ENCODE results near the gene SOSTDC1. TPM values are rescaled to one million over a fixed set of nuclear protein-coding genes. Genes with fewer than 3 reads are reported as not detected.
A peak's percentile ranks its signal among the peaks of the same experiment; 100 is the strongest.

SOSTDC1 gene
- total RNA-seq, 1 donor: not detected

- H3K36me3 ChIP-seq (ENCODE audit: insufficient read depth, low read length): no peaks in the 10 kb centered on the region
- no peak overlapping the region for H3K27ac ChIP-seq (ENCODE audit: low read depth, low read length)
- H4K20me1 ChIP-seq (ENCODE audit: insufficient read depth, low read length): no peaks in the 10 kb centered on the region
- H3K4me1 ChIP-seq (ENCODE audit: insufficient read depth, low read length): peaks cover 21% of the 10 kb centered on the region
- no peaks in the 10 kb centered on the region for H3K27me3 ChIP-seq (ENCODE audit: insufficient read depth, low read length)
- no peak overlapping the region for H2AFZ ChIP-seq (ENCODE audit: low read length)
- no peaks in the 10 kb centered on the region for H3K79me2 ChIP-seq (ENCODE audit: insufficient read depth, low read length)
- DNase-seq (ENCODE audit: insufficient read length, low spot score, missing footprints): peak; percentile 55
- no peaks in the 10 kb centered on the region for H3K9me3 ChIP-seq (ENCODE audit: low read depth, low read length)
- H3K4me2 ChIP-seq (ENCODE audit: insufficient read depth, low read length): no peak overlapping the region
- peak; percentile 55 for TF ChIP-seq CTCF (IDR thresholded peaks at IDR 0.05; ENCODE audit: extremely low read depth, low read depth, low read length)
- no peak overlapping the region for H3K4me3 ChIP-seq (ENCODE audit: insufficient read depth, low read length)
These were observed 33.7 kb downstream of the SOSTDC1 start for GRCh38 chr7:16431646-16432424.

GRCh38 chr7:16430133-16430532, 35.4 kb downstream of the SOSTDC1 start:
- Histone ChIP-seq H3K79me2 (ENCODE audit: insufficient read depth, low read length) (no peaks in the 10 kb centered on the region), H3K4me3 (ENCODE audit: insufficient read depth, low read length) (no peak overlapping the region), H2AFZ (ENCODE audit: low read length) (no peak overlapping the region), H3K9me3 (ENCODE audit: low read depth, low read length) (no peaks in the 10 kb centered on the region), H3K4me2 (ENCODE audit: insufficient read depth, low read length) (no peak overlapping the region), H3K27me3 (ENCODE audit: insufficient read depth, low read length) (no peaks in the 10 kb centered on the region), H3K4me1 (ENCODE audit: insufficient read depth, low read length) (peaks cover 21% of the 10 kb centered on the region), H3K27ac (ENCODE audit: low read depth, low read length) (no peak overlapping the region), H3K36me3 (ENCODE audit: insufficient read depth, low read length) (no peaks in the 10 kb centered on the region), H4K20me1 (ENCODE audit: insufficient read depth, low read length) (no peaks in the 10 kb centered on the region)
- DNase-seq (ENCODE audit: insufficient read length, low spot score, missing footprints): no peak
- no peak for TF ChIP-seq CTCF (IDR thresholded peaks at IDR 0.05; ENCODE audit: extremely low read depth, low read depth, low read length)

- TF ChIP-seq CTCF (IDR thresholded peaks at IDR 0.05; ENCODE audit: extremely low read depth, low read depth, low read length): no peak
- Histone ChIP-seq H3K36me3 (ENCODE audit: insufficient read depth, low read length) (no peaks in the 10 kb centered on the region), H3K79me2 (ENCODE audit: insufficient read depth, low read length) (no peaks in the 10 kb centered on the region), H3K4me2 (ENCODE audit: insufficient read depth, low read length) (peak overlapping the region; percentile 12), H2AFZ (ENCODE audit: low read length) (no peak overlapping the region), H3K4me3 (ENCODE audit: insufficient read depth, low read length) (no peak overlapping the region), H3K4me1 (ENCODE audit: insufficient read depth, low read length) (peaks cover 21% of the 10 kb centered on the region), H4K20me1 (ENCODE audit: insufficient read depth, low read length) (no peaks in the 10 kb centered on the region), H3K9me3 (ENCODE audit: low read depth, low read length) (no peaks in the 10 kb centered on the region), H3K27ac (ENCODE audit: low read depth, low read length) (no peak overlapping the region), H3K27me3 (ENCODE audit: insufficient read depth, low read length) (no peaks in the 10 kb centered on the region)
- DNase-seq (ENCODE audit: insufficient read length, low spot score, missing footprints): peak; percentile 42
These were observed 36.9 kb downstream of the SOSTDC1 start for GRCh38 chr7:16428672-16429071.

GRCh38 chr7:16428182-16428581, 37.4 kb downstream of the SOSTDC1 start:
- H3K4me3 ChIP-seq (ENCODE audit: insufficient read depth, low read length): no peak overlapping the region
- no peaks in the 10 kb centered on the region for H4K20me1 ChIP-seq (ENCODE audit: insufficient read depth, low read length)
- H3K4me1 ChIP-seq (ENCODE audit: insufficient read depth, low read length): peaks cover 21% of the 10 kb centered on the region
- no peaks in the 10 kb centered on the region for H3K79me2 ChIP-seq (ENCODE audit: insufficient read depth, low read length)
- H3K27ac ChIP-seq (ENCODE audit: low read depth, low read length): no peak overlapping the region
- no peaks in the 10 kb centered on the region for H3K9me3 ChIP-seq (ENCODE audit: low read depth, low read length)
- H3K36me3 ChIP-seq (ENCODE audit: insufficient read depth, low read length): no peaks in the 10 kb centered on the region
- DNase-seq (ENCODE audit: insufficient read length, low spot score, missing footprints): no peak
- H2AFZ ChIP-seq (ENCODE audit: low read length): no peak overlapping the region
- TF ChIP-seq CTCF (IDR thresholded peaks at IDR 0.05; ENCODE audit: extremely low read depth, low read depth, low read length): no peak
- peak overlapping the region; percentile 12 for H3K4me2 ChIP-seq (ENCODE audit: insufficient read depth, low read length)
- H3K27me3 ChIP-seq (ENCODE audit: insufficient read depth, low read length): no peaks in the 10 kb centered on the region
